Measurements from ENCODE around the gene NUP188.
A peak's percentile ranks its signal among the peaks of the same experiment; 100 is the strongest.

The NUP188 gene

DNA sequence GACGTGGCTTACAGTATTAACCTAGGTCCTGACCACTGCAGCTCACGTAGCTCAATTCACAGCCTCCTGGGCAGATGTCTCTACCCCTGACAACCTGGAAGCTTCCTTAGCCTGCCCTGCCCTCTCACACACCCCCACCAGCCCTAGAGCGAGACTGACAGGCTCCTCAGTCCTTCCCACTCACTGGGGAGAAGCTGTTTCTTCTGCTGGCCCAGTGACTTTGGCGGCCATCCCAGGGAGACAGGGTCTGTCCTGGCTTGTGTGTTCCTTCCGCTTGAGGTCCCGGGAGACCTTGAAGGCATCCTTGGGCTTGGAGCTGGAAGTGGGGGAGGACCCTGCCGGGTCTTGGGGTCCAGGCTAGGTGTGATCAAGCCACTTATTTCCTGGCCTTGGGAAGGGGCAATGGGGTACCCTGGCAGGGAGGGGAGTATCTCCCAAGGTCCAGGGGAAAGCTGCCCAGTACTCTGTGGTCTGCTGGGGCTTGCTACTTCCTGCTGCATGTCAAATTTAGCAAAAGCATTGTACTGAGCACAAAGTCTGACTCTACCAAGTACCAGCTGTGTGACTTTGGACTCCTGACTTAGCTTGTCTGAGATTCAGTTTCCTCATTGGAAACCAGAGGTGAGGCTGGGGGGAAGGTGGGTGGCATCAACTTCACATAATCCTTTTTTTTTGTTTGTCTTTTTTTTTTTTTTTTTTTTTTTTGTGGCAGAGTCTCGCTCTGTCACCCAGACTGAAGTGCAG is 90.8 kb downstream of the NUP188 start:
- Histone ChIP-seq H3K4me3 (peak overlapping the region; percentile 99; the same call in 1 of the 2 replicates), H3K9me3 (ENCODE audit: low read depth, low read length) (no peaks in the 10 kb centered on the region), H3K9ac (ENCODE audit: insufficient read length) (no peak overlapping the region), H3K36me3 (ENCODE audit: insufficient read depth, low read length) (peaks cover 9% of the 10 kb centered on the region; the same call in 1 of the 2 replicates), H3K27ac (no peak overlapping the region)
- TF ChIP-seq FOXP2 (optimal IDR thresholded peaks at IDR 0.05; ENCODE audit: control extremely low read depth, extremely low read length, insufficient read depth) (no peak), POLR2AphosphoS5 (IDR thresholded peaks at IDR 0.05; ENCODE audit: borderline replicate concordance, low read depth, low read length) (no peak)
- no peak for DNase-seq (ENCODE audit: low read depth, low spot score)

DNA sequence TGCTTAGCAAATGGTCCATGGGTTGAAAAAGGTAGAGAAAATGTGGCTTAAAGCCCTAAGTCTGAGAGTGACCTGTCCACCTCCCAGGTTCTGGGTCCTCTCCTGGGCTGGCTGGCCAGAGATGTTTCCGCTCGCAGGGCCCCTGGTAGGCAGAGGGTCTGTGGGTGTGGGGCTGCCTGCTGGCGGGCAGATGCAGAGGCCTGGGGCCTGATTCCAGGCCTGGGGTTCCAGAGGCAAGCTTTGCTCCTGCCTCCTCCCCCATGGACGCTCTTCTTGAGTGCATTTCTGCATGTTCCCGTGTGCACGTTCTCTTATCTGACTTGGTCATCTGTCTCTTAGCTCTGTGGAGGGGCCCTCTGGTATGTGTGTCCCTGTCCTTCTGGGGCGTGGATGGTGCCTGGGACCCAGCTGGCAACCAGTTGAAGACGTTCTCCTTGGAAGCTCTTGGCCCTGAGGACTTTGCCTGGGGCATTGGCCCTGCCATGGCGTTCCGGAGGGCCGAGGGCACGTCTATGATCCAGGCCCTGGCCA is 92.7 kb downstream of the NUP188 start:
- Histone ChIP-seq H3K36me3 (ENCODE audit: insufficient read depth, low read length) (peaks cover 9% of the 10 kb centered on the region; the same call in 1 of the 2 replicates), H3K4me3 (no peak overlapping the region), H3K9me3 (ENCODE audit: low read depth, low read length) (no peaks in the 10 kb centered on the region), H3K27ac (no peak overlapping the region), H3K9ac (ENCODE audit: insufficient read length) (no peak overlapping the region)
- TF ChIP-seq EZH2 (IDR thresholded peaks at IDR 0.05) = no peak
- no peak for DNase-seq (ENCODE audit: low read depth, low spot score)

DNA sequence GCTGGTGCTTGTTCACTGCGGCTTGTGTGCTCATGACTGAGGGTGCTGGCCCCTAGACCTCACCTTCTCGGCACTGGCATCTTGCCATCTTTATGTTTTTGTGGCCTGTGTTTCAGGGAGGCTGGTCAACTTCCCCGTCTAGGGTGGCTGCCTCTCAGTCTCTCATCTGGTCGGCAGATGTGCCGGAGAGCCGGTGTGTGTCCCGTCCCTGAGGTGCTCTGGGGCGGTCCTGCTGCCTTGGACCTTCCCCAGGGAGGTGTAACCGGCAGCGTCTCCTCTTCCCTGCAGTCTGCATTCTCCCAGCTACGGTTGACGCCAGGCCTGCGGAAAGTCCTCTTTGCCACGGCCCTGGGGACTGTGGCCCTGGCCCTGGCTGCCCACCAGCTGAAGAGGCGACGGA is 94.5 kb downstream of the NUP188 start:
- Histone ChIP-seq H3K36me3 (ENCODE audit: insufficient read depth, low read length) (peaks cover 9% of the 10 kb centered on the region; the same call in 1 of the 2 replicates), H3K9me3 (ENCODE audit: low read depth, low read length) (no peaks in the 10 kb centered on the region), H3K4me3 (no peak overlapping the region), H3K27ac (no peak overlapping the region), H3K9ac (ENCODE audit: insufficient read length) (no peak overlapping the region)
- no peak for TF ChIP-seq EZH2 (IDR thresholded peaks at IDR 0.05)
- TF ChIP-seq POLR2AphosphoS5 (IDR thresholded peaks at IDR 0.05; ENCODE audit: borderline replicate concordance, low read depth, low read length) = no peak
- DNase-seq (ENCODE audit: low read depth, low spot score) = no peak

DNA sequence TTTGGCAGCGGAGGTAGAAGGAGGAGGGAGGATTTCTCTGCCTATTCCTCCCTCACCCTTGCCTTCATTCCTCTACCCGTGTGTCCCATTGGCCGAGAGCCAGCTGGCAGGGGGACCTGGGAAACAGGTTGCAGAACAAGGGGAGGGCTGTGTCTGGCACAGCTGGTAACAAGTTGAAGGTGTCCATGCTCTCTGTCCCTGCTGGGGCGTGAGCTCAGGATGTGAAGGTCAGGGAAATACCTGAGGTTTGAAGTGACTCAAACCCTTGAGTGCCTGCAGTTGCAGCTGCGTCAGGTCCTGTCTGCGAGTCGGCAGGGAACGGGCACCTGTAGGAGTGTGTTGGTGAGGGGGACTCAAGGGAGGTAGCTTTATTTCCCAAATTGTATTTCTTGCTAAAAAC is 105.1 kb downstream of the NUP188 start:
- Histone ChIP-seq H3K36me3 (ENCODE audit: insufficient read depth, low read length) (no peaks in the 10 kb centered on the region), H3K4me3 (no peak overlapping the region), H3K27ac (no peak overlapping the region), H3K9me3 (ENCODE audit: low read depth, low read length) (no peaks in the 10 kb centered on the region), H3K9ac (ENCODE audit: insufficient read length) (no peak overlapping the region)
- TF ChIP-seq POLR2AphosphoS5 (IDR thresholded peaks at IDR 0.05; ENCODE audit: borderline replicate concordance, low read depth, low read length) (no peak), FOXP2 (optimal IDR thresholded peaks at IDR 0.05; ENCODE audit: control extremely low read depth, extremely low read length, insufficient read depth) (no peak), EZH2 (IDR thresholded peaks at IDR 0.05) (no peak)
- DNase-seq (ENCODE audit: low read depth, low spot score) = no peak

DNA sequence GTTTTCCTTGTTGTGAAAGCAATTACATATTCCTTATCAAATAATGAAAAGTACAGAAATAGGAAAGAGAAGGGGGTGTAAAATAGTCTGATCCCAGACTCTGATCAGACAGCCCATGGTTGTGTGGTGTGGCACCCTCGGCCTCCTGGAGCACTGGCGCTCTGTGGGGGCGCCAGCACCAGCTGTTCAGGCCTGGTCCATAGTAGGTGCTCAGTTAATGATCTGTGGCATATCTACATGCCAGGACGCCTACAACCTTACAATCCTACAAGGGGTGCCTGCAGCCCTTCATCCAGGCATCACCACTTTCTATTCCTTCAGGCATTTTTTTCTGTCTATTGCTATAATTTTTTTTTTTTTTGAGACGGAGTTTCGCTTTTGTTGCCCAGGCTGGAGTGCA is 105.5 kb downstream of the NUP188 start:
- Histone ChIP-seq H3K4me3 (no peak overlapping the region), H3K36me3 (ENCODE audit: insufficient read depth, low read length) (no peaks in the 10 kb centered on the region), H3K9me3 (ENCODE audit: low read depth, low read length) (no peaks in the 10 kb centered on the region), H3K27ac (no peak overlapping the region), H3K9ac (ENCODE audit: insufficient read length) (no peak overlapping the region)
- no peak for DNase-seq (ENCODE audit: low read depth, low spot score)
- TF ChIP-seq POLR2AphosphoS5 (IDR thresholded peaks at IDR 0.05; ENCODE audit: borderline replicate concordance, low read depth, low read length) (no peak), EZH2 (IDR thresholded peaks at IDR 0.05) (no peak), FOXP2 (optimal IDR thresholded peaks at IDR 0.05; ENCODE audit: control extremely low read depth, extremely low read length, insufficient read depth) (no peak)

DNA sequence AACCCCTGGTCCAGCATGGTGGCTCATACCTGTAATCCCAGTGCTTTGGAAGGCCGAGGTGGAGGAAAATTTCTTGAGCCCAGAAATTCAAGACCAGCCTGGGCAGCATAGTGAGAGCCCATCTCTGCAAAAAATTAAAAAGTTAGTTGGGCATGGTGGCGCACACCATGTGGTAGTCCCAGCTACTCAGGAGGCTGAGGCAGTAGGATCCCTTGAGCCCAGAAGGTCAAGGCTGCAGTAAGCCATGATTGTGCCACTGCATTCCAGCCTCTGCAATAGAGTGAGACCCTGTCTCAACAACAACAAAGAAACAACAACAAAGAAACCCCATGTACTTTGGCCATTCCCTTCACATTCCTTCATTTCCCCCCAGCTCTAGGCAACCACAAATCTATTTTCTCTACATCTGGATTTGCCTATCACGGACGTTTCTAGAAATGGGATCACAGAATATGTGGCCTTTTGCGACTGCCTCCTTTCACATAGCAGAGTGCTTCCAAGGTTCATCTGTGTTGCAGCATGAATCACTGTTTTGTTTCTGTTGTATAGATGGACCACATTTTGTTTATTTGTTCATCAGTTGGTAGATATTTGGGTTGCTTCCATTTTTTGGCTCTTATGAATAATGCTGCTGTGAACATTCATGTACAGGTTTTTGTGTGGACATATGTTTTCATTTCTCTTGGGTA is 106.8 kb downstream of the NUP188 start:
- DNase-seq (ENCODE audit: low read depth, low spot score) = no peak
- Histone ChIP-seq H3K9ac (ENCODE audit: insufficient read length) (no peak overlapping the region), H3K27ac (no peak overlapping the region), H3K4me3 (no peak overlapping the region), H3K36me3 (ENCODE audit: insufficient read depth, low read length) (no peaks in the 10 kb centered on the region), H3K9me3 (ENCODE audit: low read depth, low read length) (no peaks in the 10 kb centered on the region)
- no peak for TF ChIP-seq POLR2AphosphoS5 (IDR thresholded peaks at IDR 0.05; ENCODE audit: borderline replicate concordance, low read depth, low read length)
- no peak for TF ChIP-seq FOXP2 (optimal IDR thresholded peaks at IDR 0.05; ENCODE audit: control extremely low read depth, extremely low read length, insufficient read depth)
- TF ChIP-seq EZH2 (IDR thresholded peaks at IDR 0.05) = no peak

Measured in SK-N-MC (cell line).